Measurements from ENCODE around the gene NPFFR1. TPM values are rescaled to one million over a fixed set of nuclear protein-coding genes. Genes with fewer than 3 reads are reported as not detected.
A peak's percentile ranks its signal among the peaks of the same experiment; 100 is the strongest.

Gene NPFFR1
- total and polyA plus RNA-seq, 2 experiments from 2014 or later = 0.03 to 0.05 TPM

DNA sequence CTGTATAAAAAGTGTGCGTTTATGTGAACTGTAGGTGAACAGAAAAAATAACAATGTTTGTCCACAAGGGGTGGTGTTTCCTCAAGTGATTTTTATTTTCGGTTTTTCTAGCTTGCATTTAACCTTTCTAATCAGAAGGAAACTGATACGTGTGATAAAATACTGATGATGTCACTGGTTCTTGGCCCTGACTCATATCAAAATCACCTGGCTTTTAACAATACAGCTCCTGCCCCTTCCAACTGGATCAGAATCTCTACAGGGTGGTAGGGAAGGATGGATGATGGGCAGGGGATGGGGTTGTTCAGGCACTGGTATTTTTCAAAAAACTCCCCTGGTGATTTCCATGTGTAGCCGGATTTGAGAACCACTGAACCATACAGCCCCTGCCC lies 10.9 kb downstream of the NPFFR1 start:
- no peaks in the 10 kb centered on the region for H3K36me3 ChIP-seq (ENCODE audit: insufficient read depth)
- no peak overlapping the region for H3K4me2 ChIP-seq
- TF ChIP-seq JUNB (IDR thresholded peaks at IDR 0.05; ENCODE audit: unreplicated experiment) = no peak
- TF ChIP-seq CREB1 (CRISPR knock-in tag; IDR thresholded peaks at IDR 0.05; ENCODE audit: low read depth) = no peak
- no peak for TF ChIP-seq NANOG (IDR thresholded peaks at IDR 0.05; ENCODE audit: borderline replicate concordance)
- TF ChIP-seq EZH2phosphoT487 (IDR thresholded peaks at IDR 0.05; ENCODE audit: unreplicated experiment) = no peak
- no peak for TF ChIP-seq ETS1 (IDR thresholded peaks at IDR 0.05)
- TF ChIP-seq, protein P1, sequence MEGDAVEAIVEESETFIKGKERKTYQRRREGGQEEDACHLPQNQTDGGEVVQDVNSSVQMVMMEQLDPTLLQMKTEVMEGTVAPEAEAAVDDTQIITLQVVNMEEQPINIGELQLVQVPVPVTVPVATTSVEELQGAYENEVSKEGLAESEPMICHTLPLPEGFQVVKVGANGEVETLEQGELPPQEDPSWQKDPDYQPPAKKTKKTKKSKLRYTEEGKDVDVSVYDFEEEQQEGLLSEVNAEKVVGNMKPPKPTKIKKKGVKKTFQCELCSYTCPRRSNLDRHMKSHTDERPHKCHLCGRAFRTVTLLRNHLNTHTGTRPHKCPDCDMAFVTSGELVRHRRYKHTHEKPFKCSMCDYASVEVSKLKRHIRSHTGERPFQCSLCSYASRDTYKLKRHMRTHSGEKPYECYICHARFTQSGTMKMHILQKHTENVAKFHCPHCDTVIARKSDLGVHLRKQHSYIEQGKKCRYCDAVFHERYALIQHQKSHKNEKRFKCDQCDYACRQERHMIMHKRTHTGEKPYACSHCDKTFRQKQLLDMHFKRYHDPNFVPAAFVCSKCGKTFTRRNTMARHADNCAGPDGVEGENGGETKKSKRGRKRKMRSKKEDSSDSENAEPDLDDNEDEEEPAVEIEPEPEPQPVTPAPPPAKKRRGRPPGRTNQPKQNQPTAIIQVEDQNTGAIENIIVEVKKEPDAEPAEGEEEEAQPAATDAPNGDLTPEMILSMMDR (conservative IDR thresholded peaks at IDR 0.05; ENCODE audit: low read depth in 2 of 2) = peak in 1 of 2 experiments; percentile 58; a peak in 3 of 4 replicates
- TF ChIP-seq, protein P2, sequence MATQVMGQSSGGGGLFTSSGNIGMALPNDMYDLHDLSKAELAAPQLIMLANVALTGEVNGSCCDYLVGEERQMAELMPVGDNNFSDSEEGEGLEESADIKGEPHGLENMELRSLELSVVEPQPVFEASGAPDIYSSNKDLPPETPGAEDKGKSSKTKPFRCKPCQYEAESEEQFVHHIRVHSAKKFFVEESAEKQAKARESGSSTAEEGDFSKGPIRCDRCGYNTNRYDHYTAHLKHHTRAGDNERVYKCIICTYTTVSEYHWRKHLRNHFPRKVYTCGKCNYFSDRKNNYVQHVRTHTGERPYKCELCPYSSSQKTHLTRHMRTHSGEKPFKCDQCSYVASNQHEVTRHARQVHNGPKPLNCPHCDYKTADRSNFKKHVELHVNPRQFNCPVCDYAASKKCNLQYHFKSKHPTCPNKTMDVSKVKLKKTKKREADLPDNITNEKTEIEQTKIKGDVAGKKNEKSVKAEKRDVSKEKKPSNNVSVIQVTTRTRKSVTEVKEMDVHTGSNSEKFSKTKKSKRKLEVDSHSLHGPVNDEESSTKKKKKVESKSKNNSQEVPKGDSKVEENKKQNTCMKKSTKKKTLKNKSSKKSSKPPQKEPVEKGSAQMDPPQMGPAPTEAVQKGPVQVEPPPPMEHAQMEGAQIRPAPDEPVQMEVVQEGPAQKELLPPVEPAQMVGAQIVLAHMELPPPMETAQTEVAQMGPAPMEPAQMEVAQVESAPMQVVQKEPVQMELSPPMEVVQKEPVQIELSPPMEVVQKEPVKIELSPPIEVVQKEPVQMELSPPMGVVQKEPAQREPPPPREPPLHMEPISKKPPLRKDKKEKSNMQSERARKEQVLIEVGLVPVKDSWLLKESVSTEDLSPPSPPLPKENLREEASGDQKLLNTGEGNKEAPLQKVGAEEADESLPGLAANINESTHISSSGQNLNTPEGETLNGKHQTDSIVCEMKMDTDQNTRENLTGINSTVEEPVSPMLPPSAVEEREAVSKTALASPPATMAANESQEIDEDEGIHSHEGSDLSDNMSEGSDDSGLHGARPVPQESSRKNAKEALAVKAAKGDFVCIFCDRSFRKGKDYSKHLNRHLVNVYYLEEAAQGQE (IDR thresholded peaks at IDR 0.05; ENCODE audit: unreplicated experiment) = no peak

More for the DNA sequence above, 10.9 kb downstream of the NPFFR1 start:
- H3K27ac ChIP-seq (ENCODE audit: low read depth) = no peak overlapping the region
- Mint-ChIP-seq H3K36me3 (ENCODE audit: low read depth) (no peaks in the 10 kb centered on the region), H3K4me1 (peaks cover 15% of the 10 kb centered on the region), H3K4me3 (no peak overlapping the region), H3K27me3 (ENCODE audit: insufficient read depth, low read depth, poor library complexity) (no peaks in the 10 kb centered on the region), H3K27ac (no peak overlapping the region), H3K9me3 (no peaks in the 10 kb centered on the region)
- H3K4me3 ChIP-seq = no peak overlapping the region
- H4K20me1 ChIP-seq (replicated peaks; ENCODE audit: insufficient read depth) = no peaks in the 10 kb centered on the region
- no peaks in the 10 kb centered on the region for H3K27me3 ChIP-seq (ENCODE audit: insufficient read depth)
- H2AFZ ChIP-seq = no peak overlapping the region
- no peaks in the 10 kb centered on the region for H3F3A ChIP-seq (replicated peaks; ENCODE audit: low read depth)
- DNase-seq (ENCODE audit: low spot score) (no peak), ATAC-seq (no peak)
- H3K9me2 ChIP-seq (ENCODE audit: insufficient read depth) = 0 out of 2 replicates have a peak, but pooled peaks cover 5% of the 10 kb centered on the region
- no peaks in the 10 kb centered on the region for H3K79me2 ChIP-seq (replicated peaks; ENCODE audit: insufficient read depth)
- H3K4me1 ChIP-seq (ENCODE audit: insufficient read depth) = peaks cover 8% of the 10 kb centered on the region; the same call in 1 of the 2 replicates
